CD4-positive, alpha-beta T cell treated with Interleukin-12 subunit alpha and Interleukin-12 subunit beta, for 1 hour (primary cell): Measurements from ENCODE around the gene PPP1CB.
A peak's percentile ranks its signal among the peaks of the same experiment; 100 is the strongest.

Experiments
- DNase-seq: peaks from one replicate; pipeline ENCODE4 v3.0.0-alpha.2; 2020

The PPP1CB gene

GRCh38 chr2:28745876-28746275 lies 5.8 kb upstream of the PPP1CB start:
- no peak for DNase-seq

GRCh38 chr2:28746429-28747111 lies 5.1 kb upstream of the PPP1CB start:
- no peak for DNase-seq

- DNase-seq, result peak; percentile 30
These were observed 3.9 kb upstream of the PPP1CB start for GRCh38 chr2:28747714-28748113.

GRCh38 chr2:28748176-28748575 lies 3.5 kb upstream of the PPP1CB start:
- peak; percentile 33 for DNase-seq

GRCh38 chr2:28748941-28749340 lies 2.7 kb upstream of the PPP1CB start:
- no peak for DNase-seq

- DNase-seq, result no peak
These were observed 2.1 kb upstream of the PPP1CB start for GRCh38 chr2:28749526-28749925.

GRCh38 chr2:28750316-28751251 lies 1.0 kb upstream of the PPP1CB start:
- DNase-seq, result peak; percentile 57

GRCh38 chr2:28751956-28752630 lies 463 bp downstream of the PPP1CB start:
- peak; percentile 41 for DNase-seq

- peak; percentile 31 for DNase-seq
These were observed 1.2 kb downstream of the PPP1CB start for GRCh38 chr2:28752631-28753376.

GRCh38 chr2:28754321-28754720 lies 2.7 kb downstream of the PPP1CB start:
- DNase-seq, result no peak

- DNase-seq, result no peak
These were observed 3.8 kb downstream of the PPP1CB start for GRCh38 chr2:28755421-28755820.

- DNase-seq, result no peak
These were observed 6.8 kb downstream of the PPP1CB start for GRCh38 chr2:28758459-28758858.

GRCh38 chr2:28761420-28761819 lies 9.8 kb downstream of the PPP1CB start:
- no peak for DNase-seq

- no peak for DNase-seq
These were observed 13.5 kb downstream of the PPP1CB start for GRCh38 chr2:28764909-28765711.

- no peak for DNase-seq
These were observed 14.4 kb downstream of the PPP1CB start for GRCh38 chr2:28766070-28766469.

- no peak for DNase-seq
These were observed 15.7 kb downstream of the PPP1CB start for GRCh38 chr2:28767337-28767736.

- no peak for DNase-seq
These were observed 16.8 kb downstream of the PPP1CB start for GRCh38 chr2:28768422-28768821.

- no peak for DNase-seq
These were observed 17.3 kb downstream of the PPP1CB start for GRCh38 chr2:28768952-28769351.

- DNase-seq, result no peak
These were observed 20.7 kb downstream of the PPP1CB start for GRCh38 chr2:28772351-28772750.

GRCh38 chr2:28776471-28776870 lies 24.8 kb downstream of the PPP1CB start:
- DNase-seq, result no peak

- no peak for DNase-seq
These were observed 26.8 kb downstream of the PPP1CB start for GRCh38 chr2:28778392-28778791.

GRCh38 chr2:28779001-28779400 lies 27.4 kb downstream of the PPP1CB start:
- no peak for DNase-seq
